Endothelial cell of umbilical vein (primary cell): Measurements from ENCODE around the gene PITPNM1. TPM values are rescaled to one million over a fixed set of nuclear protein-coding genes. Genes with fewer than 3 reads are reported as not detected.

Source experiments
- BruUV-seq: library from RNA; stranded (reverse); fragments of 400-500 nt; replicated peaks from 2 replicates; lab custom pipeline; 2021; lab: Mats Ljungman, UMichigan
- CTCF ChIA-PET: fragments of 300-600, 350-600 bp; sonication (Branson Sonifier 250); formaldehyde crosslinking; loops from one replicate; lab custom pipeline; 2021; ENCODE audit warnings: antibody characterized with exemption, inconsistent platforms; lab: Charles Lee
- POLR2A ChIA-PET: fragments of 300-600, 350-600 bp; sonication (Branson Sonifier 250); formaldehyde crosslinking; loops from one replicate; lab custom pipeline; 2021; ENCODE audit warnings: antibody characterized with exemption, inconsistent platforms; lab: Charles Lee
- DNase-seq: peaks from one replicate; pipeline ENCODE4 v3.0.0-alpha.2; 2011; ENCODE audit warnings: low read depth, low spot score
- FAIRE-seq: peaks from 2 replicates; lab custom pipeline; 2011; peaks lifted over from hg19 to GRCh38; lab: Jason Lieb, UNC
- H2AFZ ChIP-seq: 2 replicates; pipeline ENCODE4 v1.6.0; 2012; ENCODE audit warnings: low read depth, low read length, control low read depth, inconsistent platforms
- H3K27ac ChIP-seq: 2 replicates; pipeline ENCODE4 v1.5.1; 2011; ENCODE audit warnings: low read depth, mild to moderate bottlenecking, control low read depth, low read length, moderate library complexity; ENCODE audit not compliant: insufficient read depth
- H3K27me3 ChIP-seq, 2 experiments: 2 replicates each; pipeline versions ENCODE4 v1.6.0 to v1.6.1; 2011; ENCODE audit warnings: low read length in 2 of 2, mixed read lengths in 1 of 2; ENCODE audit not compliant: control insufficient read depth in 2 of 2, insufficient read depth in 2 of 2
- H3K36me3 ChIP-seq, 2 experiments: 2 replicates in 1 of 2; 3 replicates in 1 of 2; pipeline ENCODE4 v1.5.1; 2011; ENCODE audit warnings: low read length in 2 of 2, mild to moderate bottlenecking in 1 of 2, moderate library complexity in 1 of 2; ENCODE audit not compliant: control insufficient read depth in 2 of 2, insufficient read depth in 2 of 2; ENCODE audit errors: extremely low read depth in 1 of 2
- H3K4me1 ChIP-seq: 3 replicates; pipeline ENCODE4 v1.5.1; 2011; ENCODE audit warnings: mild to moderate bottlenecking, low read length; ENCODE audit not compliant: control insufficient read depth, insufficient read depth; ENCODE audit errors: extremely low read depth
- H3K4me2 ChIP-seq: 2 replicates; pipeline ENCODE4 v1.6.1; 2011; ENCODE audit warnings: low read length, control low read depth, mixed read lengths; ENCODE audit not compliant: insufficient read depth
- H3K4me3 ChIP-seq, 3 experiments: fragments of 200-600 bp in 1 of 3; sonication (generic), shearing (Covaris generic) in 1 of 3; replicated peaks in 1 of 3; 2 replicates each; pipeline ENCODE4 v1.5.1; 2011 to 2016; ENCODE audit warnings: control low read depth in 3 of 3, low read length in 3 of 3, mild to moderate bottlenecking in 2 of 3, inconsistent platforms in 1 of 3, low read depth in 1 of 3, moderate library complexity in 1 of 3; ENCODE audit not compliant: insufficient read depth in 1 of 3
- H3K79me2 ChIP-seq: 2 replicates; pipeline ENCODE4 v1.6.0; 2012; ENCODE audit warnings: low read length, inconsistent platforms; ENCODE audit not compliant: control insufficient read depth, insufficient read depth
- H3K9ac ChIP-seq: replicated peaks from 2 replicates; pipeline ENCODE3; 2011; ENCODE audit warnings: low read length, control low read depth; ENCODE audit not compliant: insufficient read depth; ENCODE audit errors: extremely low read depth
- H3K9me1 ChIP-seq: replicated peaks from 3 replicates; pipeline ENCODE4 v1.6.0; 2011; ENCODE audit warnings: mild to moderate bottlenecking, low read length; ENCODE audit not compliant: control insufficient read depth, insufficient read depth; ENCODE audit errors: extremely low read depth
- H3K9me3 ChIP-seq: replicated peaks from 2 replicates; pipeline ENCODE4 v1.5.1; 2012; ENCODE audit warnings: low read length, inconsistent platforms; ENCODE audit not compliant: control insufficient read depth, insufficient read depth
- H4K20me1 ChIP-seq: replicated peaks from 2 replicates; pipeline ENCODE3; 2011; ENCODE audit warnings: mild to moderate bottlenecking, low read length; ENCODE audit not compliant: control insufficient read depth, insufficient read depth; ENCODE audit errors: extremely low read depth
- CTCF ChIP-seq, 2 donors: IDR thresholded peaks; 1 replicate in 1 of 2; 2 replicates in 1 of 2; pipeline ENCODE4 v1.5.1; 2011; ENCODE audit warnings: low read length in 2 of 2, mild to moderate bottlenecking in 2 of 2, moderate library complexity in 2 of 2, control low read depth in 1 of 2, inconsistent platforms in 1 of 2, low read depth in 1 of 2; ENCODE audit not compliant: insufficient read depth in 1 of 2; ENCODE audit errors: extremely low read depth in 1 of 2
- EZH2 ChIP-seq: IDR thresholded peaks from 2 replicates; pipeline ENCODE4 v1.6.1; 2012; ENCODE audit warnings: borderline replicate concordance, low read depth, mild to moderate bottlenecking, moderate library complexity, low read length, inconsistent platforms; ENCODE audit not compliant: severe bottlenecking
- FOS ChIP-seq: IDR thresholded peaks from 2 replicates; pipeline ENCODE4 v1.6.1; 2011; ENCODE audit warnings: mild to moderate bottlenecking, low read length, moderate library complexity, borderline replicate concordance; ENCODE audit not compliant: insufficient read depth
- GATA2 ChIP-seq: IDR thresholded peaks from 2 replicates; pipeline ENCODE4 v1.7.0; 2011; ENCODE audit warnings: low read depth, mild to moderate bottlenecking, moderate library complexity, mixed read lengths, low read length; ENCODE audit not compliant: insufficient read length, insufficient read depth
- JUN ChIP-seq: IDR thresholded peaks from 2 replicates; pipeline ENCODE4 v1.6.1; 2011; ENCODE audit warnings: borderline replicate concordance, low read depth; ENCODE audit not compliant: insufficient read length, insufficient read depth
- MYC ChIP-seq: IDR thresholded peaks from one replicate; pipeline ENCODE4 v1.6.1; 2011; ENCODE audit warnings: mild to moderate bottlenecking, low read depth, low read length
- POLR2A ChIP-seq: IDR thresholded peaks from 2 replicates; pipeline ENCODE4 v1.6.1; 2012; ENCODE audit warnings: low read depth, mild to moderate bottlenecking, control low read depth, low read length
- POLR2AphosphoS5 ChIP-seq: IDR thresholded peaks from 2 replicates; pipeline ENCODE4 v1.6.1; 2012; ENCODE audit warnings: low read depth, mild to moderate bottlenecking, control low read depth, low read length, moderate library complexity; ENCODE audit not compliant: insufficient read depth
- dilution Hi-C: fragments of 300-500 bp; cut with MboI; formaldehyde crosslinking; loops from one replicate; pipeline ENCODE4 v1.15.0; 2019; ENCODE audit warnings: low sequenced_read_pairs; ENCODE audit not compliant: extremely low pct_ligation_motif_present
- intact Hi-C: fragments of 100-400 bp; cut with micrococcal nuclease; formaldehyde crosslinking; loops from one replicate; pipeline ENCODE4 v1.10.0; 2022
- polyA plus RNA-seq, 4 experiments: library from polyadenylated mRNA; depleted of rRNA in 3 of 4; stranded (reverse) in 3 of 4; unstranded in 1 of 4; fragments of >200 nt; gene quantifications; 2 replicates each; pipeline versions ENCODE4 v1.2.1 to v1.2.3, GENCODE V29; 2011 to 2012; ENCODE audit warnings: missing spikeins in 1 of 4
- total RNA-seq: library from RNA; stranded (reverse); gene quantifications from 2 replicates; pipeline ENCODE4 v1.2.3, GENCODE V29; 2021
- TF ChIP-seq, protein P1 (sequence below): IDR thresholded peaks from 2 replicates; pipeline ENCODE4 v1.6.1; 2011; ENCODE audit not compliant: insufficient read depth, insufficient read length

Gene PITPNM1
- total and polyA plus RNA-seq, 2 donors (not counting 3 experiments of a cell fraction or from before 2014, with no cell fraction given), result 16.5 to 26.4 TPM

DNA sequence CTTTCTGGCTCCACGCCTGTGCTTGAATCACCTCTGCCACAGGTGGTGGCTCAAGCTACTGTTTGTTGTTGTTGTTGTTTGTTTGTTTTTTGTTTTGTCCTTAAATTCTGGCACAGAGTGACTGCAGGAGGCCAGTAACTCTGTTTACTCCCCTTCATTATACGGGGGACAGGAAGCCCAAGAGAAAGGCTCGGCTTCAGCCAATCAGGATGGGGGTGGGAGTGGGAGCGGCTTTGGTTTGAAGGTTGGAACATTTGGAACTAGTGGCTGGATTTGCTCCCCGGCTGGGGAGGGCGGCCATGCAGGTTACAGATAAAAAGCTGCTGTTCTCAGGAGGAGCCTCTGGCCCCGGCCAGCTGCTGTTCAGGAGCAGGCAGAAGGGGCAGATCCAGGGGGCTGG, 37.8 kb upstream of the PITPNM1 start:
- H3K4me3 ChIP-seq, result no peak overlapping the region
- H3K27ac ChIP-seq, result no peak overlapping the region
- peaks cover 6% of the 10 kb centered on the region in 2 experiments for H3K27me3 ChIP-seq
- H3K4me1 ChIP-seq, result no peaks in the 10 kb centered on the region
- CTCF ChIA-PET, result interaction anchor here (0.9 to 1.2 kb wide), 3 partner anchors 10 to 30 kb away, joined by 3 read pairs; no protein-coding TSS in a partner anchor
- DNase-seq, result no peak
- dilution Hi-C loops, result no loop called here
- BruUV-seq, result no TSS peak
- FAIRE-seq, result no peak
- H3K9me3 ChIP-seq, result no peaks in the 10 kb centered on the region
- no peak overlapping the region for H3K9ac ChIP-seq
- TF ChIP-seq EZH2 (no peak), MYC (no peak), JUN (no peak), GATA2 (no peak), POLR2A (no peak), POLR2AphosphoS5 (no peak), FOS (no peak), CTCF (IDR thresholded peaks at IDR 0.05; ENCODE audit: extremely low read depth in 1 of 2, insufficient read depth in 1 of 2, low read depth in 1 of 2, low read length in 2 of 2) (no peak)
- TF ChIP-seq, protein P1, sequence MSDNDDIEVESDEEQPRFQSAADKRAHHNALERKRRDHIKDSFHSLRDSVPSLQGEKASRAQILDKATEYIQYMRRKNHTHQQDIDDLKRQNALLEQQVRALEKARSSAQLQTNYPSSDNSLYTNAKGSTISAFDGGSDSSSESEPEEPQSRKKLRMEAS, result no peak
- intact Hi-C loops, result no loop called here
- no peak overlapping the region for H3K4me2 ChIP-seq
- POLR2A ChIA-PET, result no interaction called here
- no peaks in the 10 kb centered on the region for H4K20me1 ChIP-seq
- H3K79me2 ChIP-seq, result no peaks in the 10 kb centered on the region
- no peaks in the 10 kb centered on the region for H3K36me3 ChIP-seq
- H2AFZ ChIP-seq, result no peak overlapping the region
- H3K9me1 ChIP-seq, result no peaks in the 10 kb centered on the region
